SU-DHL-6 (cell line): ENCODE measurements around the gene ZNF668.
A peak's percentile ranks its signal among the peaks of the same experiment; 100 is the strongest.

Experiments
- H2AFZ ChIP-seq: fragments of 200-600 bp; sonication (generic); 2 replicates; pipeline ENCODE4 v1.6.1; 2014; ENCODE audit warnings: low read depth, mild to moderate bottlenecking, moderate library complexity, mixed read lengths, antibody characterized with exemption, low read length; ENCODE audit not compliant: severe bottlenecking
- H3F3A ChIP-seq: fragments of 200-600 bp; shearing (Covaris generic); 2 replicates; pipeline ENCODE4 v1.6.0; 2016; ENCODE audit warnings: antibody characterized with exemption, mild to moderate bottlenecking; ENCODE audit not compliant: insufficient read depth
- H3K27ac ChIP-seq: fragments of 200-600 bp; sonication (generic); 2 replicates; pipeline ENCODE4 v1.5.1; 2016; ENCODE audit warnings: low read depth, mild to moderate bottlenecking, low read length, moderate library complexity, mixed read lengths
- H3K27me3 ChIP-seq: fragments of 200-600 bp; sonication (generic), shearing (Covaris generic); 2 replicates; pipeline ENCODE4 v1.6.0; 2014; ENCODE audit warnings: mild to moderate bottlenecking, low read length
- H3K36me3 ChIP-seq: fragments of 200-600 bp; sonication (generic); 2 replicates; pipeline ENCODE4 v1.6.1; 2014; ENCODE audit warnings: mild to moderate bottlenecking, low read length, mixed read lengths
- H3K4me2 ChIP-seq: fragments of 300-600, 200-600 bp; shearing (Covaris generic), sonication (generic); 2 replicates; pipeline ENCODE4 v1.6.0; 2014; ENCODE audit warnings: low read length, low read depth, mild to moderate bottlenecking; ENCODE audit not compliant: poor library complexity, severe bottlenecking
- H3K4me3 ChIP-seq: fragments of 200-600 bp; sonication (generic); 2 replicates; pipeline ENCODE4 v1.5.1; 2014; ENCODE audit warnings: antibody characterized with exemption, low read length, mild to moderate bottlenecking, mixed read lengths; ENCODE audit not compliant: insufficient read depth, poor library complexity, severe bottlenecking
- H3K79me2 ChIP-seq: fragments of 200-600 bp; sonication (generic); 2 replicates; pipeline ENCODE4 v1.6.1; 2014; ENCODE audit warnings: mild to moderate bottlenecking, low read length, moderate library complexity; ENCODE audit not compliant: insufficient read depth
- H3K9ac ChIP-seq: fragments of 200-600 bp; sonication (generic); 2 replicates; pipeline ENCODE4 v1.7.0; 2014; ENCODE audit warnings: mild to moderate bottlenecking, low read length
- H3K9me2 ChIP-seq: fragments of 200-600 bp; sonication (generic); replicated peaks from 2 replicates; pipeline ENCODE4 v1.6.1; 2014; ENCODE audit warnings: low read length; ENCODE audit not compliant: insufficient read depth
- H3K9me3 ChIP-seq: fragments of 200-600 bp; sonication (generic); 2 replicates; pipeline ENCODE4 v1.6.1; 2014; ENCODE audit warnings: low read length, mixed read lengths; ENCODE audit not compliant: insufficient read depth
- H4K20me1 ChIP-seq: fragments of 200-600 bp; sonication (generic); 2 replicates; pipeline ENCODE4 v1.6.1; 2014; ENCODE audit warnings: low read depth, mild to moderate bottlenecking, antibody characterized with exemption, low read length, moderate library complexity, mixed read lengths
- EZH2phosphoT487 ChIP-seq: fragments of 200-600 bp; sonication (generic), shearing (Covaris generic); conservative IDR thresholded peaks from 2 replicates; pipeline ENCODE4 v1.6.1; 2018; ENCODE audit warnings: mild to moderate bottlenecking, antibody characterized with exemption, low read length, moderate library complexity, mixed read lengths
- TF ChIP-seq, protein P1 (sequence below): fragments of 200-600 bp; sonication (generic); IDR thresholded peaks from one replicate; pipeline ENCODE4 v1.5.1; 2017; ENCODE audit warnings: antibody characterized with exemption, mild to moderate bottlenecking, low read length, moderate library complexity; ENCODE audit not compliant: insufficient read depth, poor library complexity, severe bottlenecking

The ZNF668 gene

DNA sequence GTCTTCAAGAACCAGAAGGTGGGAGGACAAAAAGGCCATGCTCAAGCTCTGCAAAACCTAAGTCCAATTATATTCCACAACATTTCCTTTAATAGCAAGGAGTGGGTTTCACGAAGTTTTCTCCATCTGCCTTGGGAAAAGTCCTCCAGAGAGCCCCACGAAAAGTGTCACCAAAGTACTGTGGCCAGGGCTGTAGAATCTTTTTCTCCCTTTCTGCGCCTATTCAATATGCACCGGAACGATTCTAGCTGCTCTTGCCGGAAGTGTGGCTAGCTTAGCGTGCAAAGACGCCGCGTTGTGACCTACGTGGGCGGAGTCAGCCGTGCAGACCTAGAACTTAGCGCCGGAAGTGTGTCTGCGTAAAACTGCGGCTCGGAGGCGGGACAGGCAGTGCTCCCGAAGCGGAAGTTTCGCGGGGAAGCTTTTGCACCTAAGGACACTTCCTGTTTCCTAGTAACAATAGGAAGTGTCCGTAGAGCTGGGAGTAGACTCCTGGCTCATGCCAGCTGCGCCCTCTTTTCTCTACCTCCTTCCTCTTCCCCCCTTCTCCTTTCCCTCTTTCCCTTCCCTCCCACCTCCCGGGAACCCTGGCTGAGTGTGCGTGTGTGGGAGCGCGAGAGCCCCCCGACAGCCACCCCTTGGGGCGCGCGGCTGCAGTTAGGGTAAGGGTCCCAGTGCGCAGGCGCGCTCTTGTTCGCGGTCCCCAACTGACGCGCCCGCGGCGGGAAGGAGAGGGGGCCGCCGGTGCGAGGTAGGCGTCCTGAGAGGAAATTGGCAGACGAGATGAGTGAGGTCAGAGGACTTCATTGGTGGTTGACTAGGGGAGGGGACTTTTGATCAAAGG, at the start of gene ZNF668, which contains the start of gene ZNF646:
Gene ZNF668, minus strand, starts transcription at position 271 of the 844 bp plus-strand sequence. CDS start 9,781 bp downstream, outside the sequence.
Gene ZNF646, plus strand, starts transcription at position 453 of the 844 bp plus-strand sequence. CDS start 1,903 bp downstream, outside the sequence.
- Histone ChIP-seq H3K9ac (peak within 1 kb of the TSS; percentile 77), H3K9me2 (no peaks in the 10 kb centered on the region), H3K79me2 (peaks cover 53% of the 10 kb centered on the region), H3K27me3 (no peaks in the 10 kb centered on the region), H3K4me2 (peak within 1 kb of the TSS; percentile 91), H3K27ac (peak within 1 kb of the TSS; percentile 75), H2AFZ (peak within 1 kb of the TSS; percentile 77), H3K36me3 (no peaks in the 10 kb centered on the region), H3F3A (peaks cover 7% of the 10 kb centered on the region; the same call in 1 of the 2 replicates), H3K9me3 (no peaks in the 10 kb centered on the region), H3K4me3 (peak within 1 kb of the TSS; percentile 79), H4K20me1 (no peaks in the 10 kb centered on the region)
- TF ChIP-seq EZH2phosphoT487 = no peak
- TF ChIP-seq, protein P1, sequence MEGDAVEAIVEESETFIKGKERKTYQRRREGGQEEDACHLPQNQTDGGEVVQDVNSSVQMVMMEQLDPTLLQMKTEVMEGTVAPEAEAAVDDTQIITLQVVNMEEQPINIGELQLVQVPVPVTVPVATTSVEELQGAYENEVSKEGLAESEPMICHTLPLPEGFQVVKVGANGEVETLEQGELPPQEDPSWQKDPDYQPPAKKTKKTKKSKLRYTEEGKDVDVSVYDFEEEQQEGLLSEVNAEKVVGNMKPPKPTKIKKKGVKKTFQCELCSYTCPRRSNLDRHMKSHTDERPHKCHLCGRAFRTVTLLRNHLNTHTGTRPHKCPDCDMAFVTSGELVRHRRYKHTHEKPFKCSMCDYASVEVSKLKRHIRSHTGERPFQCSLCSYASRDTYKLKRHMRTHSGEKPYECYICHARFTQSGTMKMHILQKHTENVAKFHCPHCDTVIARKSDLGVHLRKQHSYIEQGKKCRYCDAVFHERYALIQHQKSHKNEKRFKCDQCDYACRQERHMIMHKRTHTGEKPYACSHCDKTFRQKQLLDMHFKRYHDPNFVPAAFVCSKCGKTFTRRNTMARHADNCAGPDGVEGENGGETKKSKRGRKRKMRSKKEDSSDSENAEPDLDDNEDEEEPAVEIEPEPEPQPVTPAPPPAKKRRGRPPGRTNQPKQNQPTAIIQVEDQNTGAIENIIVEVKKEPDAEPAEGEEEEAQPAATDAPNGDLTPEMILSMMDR = no peak

DNA sequence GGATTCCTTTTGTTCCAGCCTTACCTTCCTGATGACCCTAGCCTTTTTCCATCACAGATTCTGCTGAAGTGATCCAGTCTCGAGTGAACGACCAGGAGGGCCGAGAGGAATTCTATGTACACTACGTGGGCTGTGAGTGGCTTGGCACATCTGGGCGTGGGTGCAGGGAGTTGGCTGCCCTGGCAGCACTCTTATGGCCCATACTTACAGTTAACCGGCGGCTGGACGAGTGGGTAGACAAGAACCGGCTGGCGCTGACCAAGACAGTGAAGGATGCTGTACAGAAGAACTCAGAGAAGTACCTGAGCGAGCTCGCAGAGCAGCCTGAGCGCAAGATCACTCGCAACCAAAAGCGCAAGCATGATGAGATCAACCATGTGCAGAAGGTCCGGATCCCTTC, 46.1 kb upstream of the ZNF668 start:
- peaks cover 22% of the 10 kb centered on the region for H3K79me2 ChIP-seq
- TF ChIP-seq EZH2phosphoT487 = no peak
- TF ChIP-seq, protein P1 = no peak
- no peak overlapping the region for H3K4me2 ChIP-seq
- no peak overlapping the region for H3K27ac ChIP-seq
- H3F3A ChIP-seq = no peaks in the 10 kb centered on the region
- no peak overlapping the region for H2AFZ ChIP-seq
- H3K9me2 ChIP-seq = no peaks in the 10 kb centered on the region
- H4K20me1 ChIP-seq = peaks cover 8% of the 10 kb centered on the region; the same call in 1 of the 2 replicates
- peaks cover 12% of the 10 kb centered on the region; the same call in 1 of the 2 replicates for H3K36me3 ChIP-seq
- H3K9me3 ChIP-seq = no peaks in the 10 kb centered on the region
- no peaks in the 10 kb centered on the region for H3K27me3 ChIP-seq
- no peak overlapping the region for H3K9ac ChIP-seq
- H3K4me3 ChIP-seq = no peak overlapping the region

DNA sequence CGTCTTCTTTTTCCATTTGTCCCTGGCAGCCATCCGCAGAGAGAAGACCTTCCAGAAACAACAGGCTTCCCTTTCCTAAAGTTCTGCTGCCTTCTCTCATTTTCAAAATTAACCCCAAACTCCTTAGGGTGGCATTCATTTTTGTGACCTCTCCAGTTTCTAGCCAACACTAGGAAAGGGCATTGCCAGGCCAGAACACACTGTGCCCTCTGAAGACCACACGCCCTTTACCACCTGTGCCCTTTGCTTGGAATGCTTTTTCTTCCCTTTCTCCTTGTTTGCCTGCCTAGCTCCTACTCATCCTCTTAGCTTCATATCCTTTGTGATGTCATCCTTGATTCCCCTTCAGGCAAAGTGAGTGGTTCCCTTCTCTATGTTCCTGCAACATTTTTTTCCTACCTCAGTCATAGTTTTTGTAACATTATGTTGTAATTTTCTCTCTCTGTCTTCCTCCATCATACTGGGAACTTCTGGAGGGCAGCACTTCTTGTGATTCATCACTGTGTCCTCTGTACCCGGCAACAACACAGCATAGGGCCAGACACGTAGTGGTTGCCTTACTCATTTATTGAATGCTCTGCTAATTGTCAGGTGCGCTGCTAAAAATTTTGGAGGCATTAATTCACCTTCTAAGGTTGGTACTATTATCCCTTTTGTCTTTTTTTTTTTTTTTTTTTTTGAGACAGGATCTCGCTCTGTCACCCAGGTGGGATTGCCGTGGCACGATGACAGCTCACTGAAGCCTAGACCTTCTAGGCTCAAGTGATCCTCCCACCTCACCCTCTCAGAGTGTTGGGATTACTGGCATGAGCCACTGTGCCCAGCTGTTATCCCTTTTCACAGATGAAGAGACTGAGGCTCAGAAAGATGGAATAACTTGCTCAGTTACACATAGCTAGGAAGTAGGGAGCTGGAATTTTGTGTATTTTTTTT, 44.4 kb upstream of the ZNF668 start:
- Histone ChIP-seq H3K27me3 (no peaks in the 10 kb centered on the region), H3F3A (0 out of 2 replicates have a peak, but pooled peaks cover 1% of the 10 kb centered on the region), H3K4me3 (peak overlapping the region; percentile 88), H3K79me2 (peaks cover 22% of the 10 kb centered on the region), H3K9me3 (no peaks in the 10 kb centered on the region), H3K36me3 (peaks cover 12% of the 10 kb centered on the region; the same call in 1 of the 2 replicates), H3K27ac (peak overlapping the region; percentile 12; the same call in 1 of the 2 replicates), H3K9ac (peak overlapping the region; percentile 70), H3K9me2 (no peaks in the 10 kb centered on the region), H4K20me1 (peaks cover 8% of the 10 kb centered on the region; the same call in 1 of the 2 replicates), H2AFZ (no peak overlapping the region), H3K4me2 (peak overlapping the region; percentile 92)
- no peak for TF ChIP-seq EZH2phosphoT487
- TF ChIP-seq, protein P1 = no peak
